ENCODE results near the gene CDH24. TPM values are rescaled to one million over a fixed set of nuclear protein-coding genes. Genes with fewer than 3 reads are reported as not detected.

Gene CDH24
- total RNA-seq, 1 experiment from 2014 or later: 5.0 TPM

- intact Hi-C loops (cut with micrococcal nuclease; ENCODE audit: unreplicated experiment): no loop called here
- Mint-ChIP-seq H3K36me3 (ENCODE audit: insufficient read depth, unreplicated experiment) (peaks cover 15% of the 10 kb centered on the region), H3K4me3 (ENCODE audit: low read depth, unreplicated experiment) (no peak overlapping the region), H3K4me1 (ENCODE audit: low read depth, unreplicated experiment) (peaks cover 14% of the 10 kb centered on the region), H3K27ac (ENCODE audit: unreplicated experiment) (no peak overlapping the region), H3K9me3 (ENCODE audit: low read depth, unreplicated experiment) (no peaks in the 10 kb centered on the region), H3K27me3 (ENCODE audit: unreplicated experiment) (no peaks in the 10 kb centered on the region)
- CTCF ChIA-PET: no interaction called here
- no TSS peak for BruUV-seq (replicated peaks)
- no peak for DNase-seq
- no peak for TF ChIP-seq CTCF (IDR thresholded peaks at IDR 0.05; ENCODE audit: unreplicated experiment)
Observed at GRCh38 chr14:23052671-23053070, 4.6 kb downstream of the CDH24 start.

- DNase-seq: no peak
- no peak overlapping the region for H3K4me3 Mint-ChIP-seq (ENCODE audit: low read depth, unreplicated experiment)
- no peak overlapping the region for H3K27ac Mint-ChIP-seq (ENCODE audit: unreplicated experiment)
Observed at GRCh38 chr14:23052182-23052623, 5.1 kb downstream of the CDH24 start.

DNA sequence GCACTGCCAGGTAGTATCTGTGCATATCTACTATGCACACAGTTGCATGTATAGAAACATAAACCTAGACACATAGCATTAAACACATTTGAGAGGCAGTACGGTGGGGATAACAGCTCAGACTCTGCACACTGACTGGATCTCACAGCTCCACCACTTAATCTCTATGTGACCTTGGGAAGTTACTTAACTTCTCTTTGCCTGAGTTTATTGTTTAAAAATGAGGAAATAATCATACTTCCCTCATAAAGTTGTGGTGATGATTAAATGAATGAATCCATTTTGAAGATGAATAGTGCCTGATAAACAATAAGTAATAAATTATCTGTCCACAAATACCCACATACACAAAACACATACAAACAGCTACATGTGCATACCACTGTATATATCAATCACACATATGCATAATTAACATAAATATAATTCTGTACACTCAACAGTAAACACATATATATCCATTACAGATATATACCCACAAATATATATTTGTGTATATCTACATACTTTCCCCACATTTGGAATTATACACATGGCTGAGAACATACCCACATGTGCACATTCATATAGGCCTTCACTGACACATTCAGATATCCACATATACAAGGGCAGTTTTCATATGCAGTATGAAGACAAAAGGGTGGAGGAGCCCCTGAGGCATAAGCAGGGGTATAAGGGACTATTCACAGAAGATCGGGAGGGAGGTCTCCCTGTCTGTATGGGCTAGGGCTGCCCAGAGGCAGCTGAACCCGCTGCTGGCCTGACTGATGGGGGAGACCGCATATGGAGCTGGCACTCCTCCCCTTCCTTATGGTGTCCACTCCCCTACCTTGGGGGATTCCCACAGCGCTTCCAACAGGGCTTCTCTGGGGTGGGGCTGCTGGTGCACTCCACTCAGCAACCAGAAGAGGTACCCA, 5.9 kb downstream of the CDH24 start:
- TF ChIP-seq CTCF (IDR thresholded peaks at IDR 0.05; ENCODE audit: unreplicated experiment): no peak
- Mint-ChIP-seq H3K4me1 (ENCODE audit: low read depth, unreplicated experiment) (peaks cover 9% of the 10 kb centered on the region), H3K36me3 (ENCODE audit: insufficient read depth, unreplicated experiment) (peaks cover 5% of the 10 kb centered on the region), H3K4me3 (ENCODE audit: low read depth, unreplicated experiment) (no peak overlapping the region), H3K9me3 (ENCODE audit: low read depth, unreplicated experiment) (no peaks in the 10 kb centered on the region), H3K27me3 (ENCODE audit: unreplicated experiment) (no peaks in the 10 kb centered on the region), H3K27ac (ENCODE audit: unreplicated experiment) (no peak overlapping the region)
- intact Hi-C loops (cut with micrococcal nuclease; ENCODE audit: unreplicated experiment): no loop called here
- BruUV-seq (replicated peaks): no TSS peak
- CTCF ChIA-PET: interaction anchor here (0.6 kb wide), 1 partner anchor 11 kb away, joined by 8 read pairs; no protein-coding TSS in a partner anchor
- no peak for DNase-seq

More at GRCh38 chr14:23052182-23052623, 5.1 kb downstream of the CDH24 start:
- CTCF ChIA-PET: no interaction called here
- H3K4me1 Mint-ChIP-seq (ENCODE audit: low read depth, unreplicated experiment): peaks cover 14% of the 10 kb centered on the region
- H3K9me3 Mint-ChIP-seq (ENCODE audit: low read depth, unreplicated experiment): no peaks in the 10 kb centered on the region
- intact Hi-C loops (cut with micrococcal nuclease; ENCODE audit: unreplicated experiment): no loop called here
- H3K27me3 Mint-ChIP-seq (ENCODE audit: unreplicated experiment): no peaks in the 10 kb centered on the region
- peaks cover 13% of the 10 kb centered on the region for H3K36me3 Mint-ChIP-seq (ENCODE audit: insufficient read depth, unreplicated experiment)
- BruUV-seq (replicated peaks): no TSS peak
- no peak for TF ChIP-seq CTCF (IDR thresholded peaks at IDR 0.05; ENCODE audit: unreplicated experiment)

DNA sequence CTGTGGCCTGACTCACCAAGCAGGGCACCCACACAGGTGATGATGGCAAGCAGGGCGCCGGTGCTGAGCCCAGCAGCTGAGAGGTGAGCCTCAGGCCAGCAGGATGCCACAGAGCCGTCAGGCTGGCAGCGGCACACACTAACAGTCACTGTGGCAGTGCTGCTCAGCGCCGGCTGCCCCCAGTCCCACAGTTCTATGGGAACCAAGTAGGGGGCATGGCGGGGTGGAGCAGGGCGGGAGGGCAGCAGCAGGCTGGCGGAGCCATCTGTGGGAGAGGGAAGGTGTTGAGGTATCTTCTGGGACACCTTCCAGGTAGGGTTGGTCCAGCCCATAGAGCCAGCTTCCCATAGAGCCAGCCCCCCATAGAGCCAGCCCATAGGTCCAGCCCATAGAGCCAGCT, 8.3 kb downstream of the CDH24 start:
- CTCF ChIA-PET: no interaction called here
- no TSS peak for BruUV-seq (replicated peaks)

More for the DNA sequence above, 8.3 kb downstream of the CDH24 start:
- H3K27ac Mint-ChIP-seq (ENCODE audit: unreplicated experiment): no peak overlapping the region
- intact Hi-C loops (cut with micrococcal nuclease; ENCODE audit: unreplicated experiment): no loop called here
- H3K9me3 Mint-ChIP-seq (ENCODE audit: low read depth, unreplicated experiment): no peaks in the 10 kb centered on the region
- no peak overlapping the region for H3K4me3 Mint-ChIP-seq (ENCODE audit: low read depth, unreplicated experiment)
- no peak for TF ChIP-seq CTCF (IDR thresholded peaks at IDR 0.05; ENCODE audit: unreplicated experiment)
- no peaks in the 10 kb centered on the region for H3K36me3 Mint-ChIP-seq (ENCODE audit: insufficient read depth, unreplicated experiment)
- H3K27me3 Mint-ChIP-seq (ENCODE audit: unreplicated experiment): peaks cover 13% of the 10 kb centered on the region
- no peaks in the 10 kb centered on the region for H3K4me1 Mint-ChIP-seq (ENCODE audit: low read depth, unreplicated experiment)
- no peak for DNase-seq
